ENCODE measurements around the gene AGBL4.

DNA sequence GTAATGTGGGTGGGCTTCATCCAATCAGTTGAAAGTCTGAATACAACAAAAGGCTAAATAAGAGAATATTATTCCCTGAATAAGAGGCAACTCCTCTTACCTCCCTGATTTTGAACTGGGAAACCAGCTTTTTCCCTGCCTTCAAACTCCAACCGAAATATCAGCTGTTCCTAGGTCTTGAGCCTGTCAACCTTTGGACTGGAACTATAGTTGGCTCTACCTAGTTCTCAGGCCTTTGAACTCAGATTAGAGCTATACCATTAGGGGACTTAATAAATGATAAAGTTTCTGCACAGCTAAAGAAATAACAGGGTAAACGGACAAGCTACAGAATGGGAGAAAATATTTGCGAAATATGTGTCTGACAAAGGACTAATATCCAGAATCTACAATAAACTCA, 1203.3 kb downstream of the AGBL4 start:
- TF ChIP-seq, protein P1, sequence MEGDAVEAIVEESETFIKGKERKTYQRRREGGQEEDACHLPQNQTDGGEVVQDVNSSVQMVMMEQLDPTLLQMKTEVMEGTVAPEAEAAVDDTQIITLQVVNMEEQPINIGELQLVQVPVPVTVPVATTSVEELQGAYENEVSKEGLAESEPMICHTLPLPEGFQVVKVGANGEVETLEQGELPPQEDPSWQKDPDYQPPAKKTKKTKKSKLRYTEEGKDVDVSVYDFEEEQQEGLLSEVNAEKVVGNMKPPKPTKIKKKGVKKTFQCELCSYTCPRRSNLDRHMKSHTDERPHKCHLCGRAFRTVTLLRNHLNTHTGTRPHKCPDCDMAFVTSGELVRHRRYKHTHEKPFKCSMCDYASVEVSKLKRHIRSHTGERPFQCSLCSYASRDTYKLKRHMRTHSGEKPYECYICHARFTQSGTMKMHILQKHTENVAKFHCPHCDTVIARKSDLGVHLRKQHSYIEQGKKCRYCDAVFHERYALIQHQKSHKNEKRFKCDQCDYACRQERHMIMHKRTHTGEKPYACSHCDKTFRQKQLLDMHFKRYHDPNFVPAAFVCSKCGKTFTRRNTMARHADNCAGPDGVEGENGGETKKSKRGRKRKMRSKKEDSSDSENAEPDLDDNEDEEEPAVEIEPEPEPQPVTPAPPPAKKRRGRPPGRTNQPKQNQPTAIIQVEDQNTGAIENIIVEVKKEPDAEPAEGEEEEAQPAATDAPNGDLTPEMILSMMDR (conservative IDR thresholded peaks at IDR 0.05; ENCODE audit: low read depth, low read length) = no peak
- TF ChIP-seq EZH2 (IDR thresholded peaks at IDR 0.05; ENCODE audit: low read length, unreplicated experiment) = no peak
